NT2/D1 (cell line): Measurements from ENCODE around the gene MITF.

ENCODE experiments used
- SUZ12 ChIP-seq: IDR thresholded peaks from 2 replicates; pipeline ENCODE4 v1.6.1; 2011; ENCODE audit not compliant: insufficient read length, insufficient read depth; ENCODE audit errors: extremely low read depth
- YY1 ChIP-seq: IDR thresholded peaks from 2 replicates; pipeline ENCODE4 v1.6.1; 2011; ENCODE audit not compliant: insufficient read length, insufficient read depth
- ZNF274 ChIP-seq: IDR thresholded peaks from 2 replicates; pipeline ENCODE4 v1.6.1; 2011; ENCODE audit warnings: mild to moderate bottlenecking, low read depth, low read length

DNA sequence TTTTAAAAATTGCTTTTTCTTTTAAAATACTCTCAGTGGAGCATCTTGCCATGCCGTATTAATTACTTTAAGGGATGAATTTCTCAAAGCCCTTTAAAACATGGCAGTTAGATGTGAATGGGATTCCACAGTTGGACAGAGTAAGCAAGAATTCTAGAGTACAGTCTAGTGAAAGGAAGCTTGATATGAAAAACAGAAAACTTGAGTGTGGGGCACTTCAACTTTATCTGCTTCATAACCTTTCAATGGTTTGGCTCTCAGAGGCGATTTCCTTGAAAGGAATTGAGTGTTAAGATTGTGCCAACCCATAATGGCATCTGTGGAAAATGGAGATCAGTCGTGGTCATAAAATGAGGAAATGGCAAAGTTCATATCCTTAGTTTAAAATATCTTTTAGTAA is 132.6 kb downstream of the MITF start:
- TF ChIP-seq SUZ12 (no peak), ZNF274 (no peak), YY1 (no peak)
